ENCODE data around the gene DOCK6. TPM values are rescaled to one million over a fixed set of nuclear protein-coding genes. Genes with fewer than 3 reads are reported as not detected.

Gene DOCK6
- polyA plus RNA-seq, 1 donor (not counting 4 experiments of a cell fraction or from before 2014, with no cell fraction given), result 9.1 TPM

GRCh38 chr19:11192957-11193939 lies 69.1 kb downstream of the DOCK6 start:
- FAIRE-seq (no peak), DNase-seq (ENCODE audit: low read depth, low spot score) (no peak)
- Histone ChIP-seq H2AFZ (ENCODE audit: control insufficient read depth, low read length) (no peak overlapping the region), H3K4me3 (ENCODE audit: control insufficient read depth in 2 of 3, extremely low read depth in 1 of 3, insufficient read depth in 2 of 3, low read depth in 1 of 3, low read length in 3 of 3) (no peak overlapping the region), H3K9ac (ENCODE audit: control insufficient read depth, extremely low read depth, insufficient read depth, low read length) (no peak overlapping the region), H3K9me1 (ENCODE audit: control insufficient read depth, extremely low read depth, insufficient read depth, low read length) (no peaks in the 10 kb centered on the region), H3K4me1 (ENCODE audit: control insufficient read depth, extremely low read depth, insufficient read depth, low read length) (peaks cover 5% of the 10 kb centered on the region), H3K27me3 (ENCODE audit: control insufficient read depth, extremely low read depth, insufficient read depth, low read length) (no peaks in the 10 kb centered on the region), H3K9me3 (ENCODE audit: control insufficient read depth, low read depth, low read length) (no peaks in the 10 kb centered on the region), H3K27ac (ENCODE audit: control insufficient read depth, insufficient read depth, low read length) (no peak overlapping the region), H4K20me1 (ENCODE audit: control insufficient read depth, extremely low read depth, insufficient read depth, low read length) (no peaks in the 10 kb centered on the region), H3K36me3 (ENCODE audit: control insufficient read depth in 2 of 2, extremely low read depth in 1 of 2, insufficient read depth in 2 of 2, low read length in 2 of 2) (no peaks in the 10 kb centered on the region), H3K79me2 (ENCODE audit: control insufficient read depth, insufficient read depth, low read length) (no peaks in the 10 kb centered on the region), H3K4me2 (ENCODE audit: control insufficient read depth, extremely low read depth, insufficient read depth, low read depth, low read length) (no peak overlapping the region)
- dilution Hi-C loops (cut with MboI; ENCODE audit: extremely low pct_ligation_motif_present, low sequenced_read_pairs), result no loop called here
- TF ChIP-seq EZH2 (IDR thresholded peaks at IDR 0.05; ENCODE audit: low read length), result no peak
- TF ChIP-seq CTCF (optimal IDR thresholded peaks at IDR 0.05 in 1 of 3, IDR thresholded peaks at IDR 0.05 in 1 of 3, conservative IDR thresholded peaks at IDR 0.05 in 1 of 3; ENCODE audit: extremely low read depth in 1 of 3, insufficient read depth in 2 of 3, low read length in 3 of 3), result no peak

GRCh38 chr19:11191934-11192333 lies 70.4 kb downstream of the DOCK6 start:
- no peaks in the 10 kb centered on the region for H3K36me3 ChIP-seq (ENCODE audit: control insufficient read depth in 2 of 2, extremely low read depth in 1 of 2, insufficient read depth in 2 of 2, low read length in 2 of 2)
- no peaks in the 10 kb centered on the region for H3K9me3 ChIP-seq (ENCODE audit: control insufficient read depth, low read depth, low read length)
- H3K9ac ChIP-seq (ENCODE audit: control insufficient read depth, extremely low read depth, insufficient read depth, low read length), result no peak overlapping the region
- DNase-seq (ENCODE audit: low read depth, low spot score), result no peak
- H3K4me3 ChIP-seq (ENCODE audit: control insufficient read depth in 2 of 3, extremely low read depth in 1 of 3, insufficient read depth in 2 of 3, low read depth in 1 of 3, low read length in 3 of 3), result no peak overlapping the region
- H3K4me1 ChIP-seq (ENCODE audit: control insufficient read depth, extremely low read depth, insufficient read depth, low read length), result peaks cover 5% of the 10 kb centered on the region
- no peaks in the 10 kb centered on the region for H3K27me3 ChIP-seq (ENCODE audit: control insufficient read depth, extremely low read depth, insufficient read depth, low read length)
- H3K9me1 ChIP-seq (ENCODE audit: control insufficient read depth, extremely low read depth, insufficient read depth, low read length), result no peaks in the 10 kb centered on the region
- no peaks in the 10 kb centered on the region for H4K20me1 ChIP-seq (ENCODE audit: control insufficient read depth, extremely low read depth, insufficient read depth, low read length)
- FAIRE-seq, result no peak
- no peaks in the 10 kb centered on the region for H3K79me2 ChIP-seq (ENCODE audit: control insufficient read depth, insufficient read depth, low read length)
- no peak overlapping the region for H3K4me2 ChIP-seq (ENCODE audit: control insufficient read depth, extremely low read depth, insufficient read depth, low read depth, low read length)
- no peak overlapping the region for H3K27ac ChIP-seq (ENCODE audit: control insufficient read depth, insufficient read depth, low read length)
- no peak overlapping the region for H2AFZ ChIP-seq (ENCODE audit: control insufficient read depth, low read length)
- dilution Hi-C loops (cut with MboI; ENCODE audit: extremely low pct_ligation_motif_present, low sequenced_read_pairs), result no loop called here
- no peak for TF ChIP-seq EZH2 (IDR thresholded peaks at IDR 0.05; ENCODE audit: low read length)
- no peak for TF ChIP-seq CTCF (optimal IDR thresholded peaks at IDR 0.05 in 1 of 3, IDR thresholded peaks at IDR 0.05 in 1 of 3, conservative IDR thresholded peaks at IDR 0.05 in 1 of 3; ENCODE audit: extremely low read depth in 1 of 3, insufficient read depth in 2 of 3, low read length in 3 of 3)

Data from keratinocyte (primary cell).